RWPE2 (cell line): ENCODE measurements around the gene EFHD1.

Experiments used
- ATAC-seq: fragments of 200-7000 bp; cut with Tn5 transposase; 3 replicates; pipeline ENCODE4 v1.9.1; 2021; ENCODE audit warnings: low read depth
- DNase-seq: peaks from one replicate; pipeline ENCODE4 v3.0.0-alpha.2; 2020; ENCODE audit warnings: low spot score
- H3K27ac ChIP-seq: fragments of 450-650 bp; 2 replicates; pipeline ENCODE4 v1.5.1; 2017; ENCODE audit warnings: mild to moderate bottlenecking; ENCODE audit not compliant: poor library complexity, severe bottlenecking
- H3K27me3 ChIP-seq: fragments of 250-450 bp; sonication (Bioruptor Pico); 2 replicates; pipeline ENCODE4 v1.5.1; 2021; ENCODE audit warnings: mild to moderate bottlenecking, moderate library complexity; ENCODE audit not compliant: insufficient read depth, poor library complexity, severe bottlenecking
- H3K36me3 ChIP-seq: fragments of 250-450 bp; sonication (Bioruptor Pico); 2 replicates; pipeline ENCODE4 v1.5.1; 2020; ENCODE audit warnings: low read depth, mild to moderate bottlenecking, moderate library complexity
- H3K4me1 ChIP-seq: fragments of 250-450 bp; sonication (Bioruptor Pico); 2 replicates; pipeline ENCODE4 v1.5.1; 2021; ENCODE audit warnings: mild to moderate bottlenecking, moderate library complexity; ENCODE audit not compliant: insufficient read depth, poor library complexity, severe bottlenecking
- H3K4me3 ChIP-seq: fragments of 250-450 bp; sonication (Bioruptor Pico); 2 replicates; pipeline ENCODE4 v1.5.1; 2021; ENCODE audit warnings: mild to moderate bottlenecking, moderate library complexity; ENCODE audit not compliant: severe bottlenecking
- H3K9me3 ChIP-seq: fragments of 250-450 bp; sonication (Bioruptor Pico); 2 replicates; pipeline ENCODE4 v1.5.1; 2021; ENCODE audit warnings: mild to moderate bottlenecking, moderate library complexity; ENCODE audit not compliant: severe bottlenecking
- CTCF ChIP-seq: fragments of 450-650 bp; IDR thresholded peaks from one replicate; pipeline ENCODE4 v1.5.1; 2017; ENCODE audit warnings: mild to moderate bottlenecking, moderate library complexity; ENCODE audit not compliant: poor library complexity, severe bottlenecking

EFHD1 gene

GRCh38 chr2:232615339-232615738, 18.1 kb upstream of the EFHD1 start:
- Histone ChIP-seq H3K36me3 (no peaks in the 10 kb centered on the region), H3K27ac (no peak overlapping the region), H3K4me3 (no peak overlapping the region), H3K4me1 (peaks cover 10% of the 10 kb centered on the region), H3K27me3 (no peaks in the 10 kb centered on the region), H3K9me3 (no peaks in the 10 kb centered on the region)
- ATAC-seq (no peak), DNase-seq (no peak)
- TF ChIP-seq CTCF, result no peak

DNA sequence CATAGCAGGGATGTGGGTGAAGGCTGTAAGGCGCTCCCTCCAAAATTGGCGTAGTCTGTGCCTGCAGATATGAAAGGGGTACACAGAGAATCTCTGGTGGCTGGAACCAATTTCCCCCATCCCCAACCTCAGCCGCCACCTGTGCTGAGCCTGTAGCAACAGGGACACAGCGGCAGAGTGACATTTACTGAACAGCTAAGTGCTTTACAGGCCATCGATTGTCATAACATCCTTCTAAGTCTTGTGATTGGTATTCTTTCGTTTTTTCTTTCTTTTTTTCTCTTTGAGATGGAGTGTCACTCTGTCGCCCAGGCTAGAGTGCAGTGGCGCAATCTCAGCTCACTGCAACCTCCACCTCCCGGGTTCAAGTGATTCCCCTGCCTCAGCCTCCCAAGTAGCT, 12.2 kb upstream of the EFHD1 start:
- no peak for ATAC-seq

GRCh38 chr2:232622563-232622962, 10.8 kb upstream of the EFHD1 start:
- H3K9me3 ChIP-seq, result no peaks in the 10 kb centered on the region
- no peaks in the 10 kb centered on the region for H3K27me3 ChIP-seq
- H3K36me3 ChIP-seq, result no peaks in the 10 kb centered on the region
- H3K4me3 ChIP-seq, result no peak overlapping the region
- TF ChIP-seq CTCF, result no peak
- H3K27ac ChIP-seq, result no peak overlapping the region
- peaks cover 11% of the 10 kb centered on the region for H3K4me1 ChIP-seq
- no peak for ATAC-seq
- DNase-seq, result no peak

More for the DNA sequence above, 12.2 kb upstream of the EFHD1 start:
- Histone ChIP-seq H3K9me3 (no peaks in the 10 kb centered on the region), H3K27ac (no peak overlapping the region), H3K4me1 (peaks cover 11% of the 10 kb centered on the region), H3K4me3 (no peak overlapping the region), H3K36me3 (no peaks in the 10 kb centered on the region), H3K27me3 (no peaks in the 10 kb centered on the region)
- TF ChIP-seq CTCF, result no peak
- no peak for DNase-seq

GRCh38 chr2:232623768-232624765, 9.3 kb upstream of the EFHD1 start:
- DNase-seq (no peak), ATAC-seq (peak; percentile 92)
- no peaks in the 10 kb centered on the region for H3K9me3 ChIP-seq
- H3K4me1 ChIP-seq, result peaks cover 11% of the 10 kb centered on the region
- no peaks in the 10 kb centered on the region for H3K36me3 ChIP-seq
- H3K27me3 ChIP-seq, result no peaks in the 10 kb centered on the region
- no peak overlapping the region for H3K27ac ChIP-seq
- no peak overlapping the region for H3K4me3 ChIP-seq
- no peak for TF ChIP-seq CTCF

DNA sequence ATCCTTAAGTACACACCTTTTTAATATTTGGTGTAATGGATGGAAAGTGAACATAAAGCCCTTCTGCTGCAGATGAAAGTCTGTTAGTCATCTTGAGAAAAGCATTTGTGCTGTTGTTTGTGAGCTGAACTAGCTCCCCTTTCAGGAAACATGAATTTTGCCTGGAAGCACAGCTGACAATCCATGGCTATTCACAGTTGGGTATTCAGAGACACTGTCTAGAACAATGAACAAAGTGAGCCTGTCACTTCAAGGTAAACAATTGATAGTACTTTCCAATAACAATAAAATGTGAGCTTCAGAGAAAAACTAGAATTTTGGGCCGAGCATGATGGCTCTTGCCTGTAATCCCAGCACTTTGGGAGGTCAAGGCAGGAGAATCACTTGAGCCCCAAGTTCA, 6.8 kb upstream of the EFHD1 start:
- no peaks in the 10 kb centered on the region for H3K36me3 ChIP-seq
- H3K4me1 ChIP-seq, result peaks cover 11% of the 10 kb centered on the region
- no peak overlapping the region for H3K4me3 ChIP-seq
- DNase-seq (no peak), ATAC-seq (no peak)
- TF ChIP-seq CTCF, result no peak
- H3K9me3 ChIP-seq, result no peaks in the 10 kb centered on the region
- no peaks in the 10 kb centered on the region for H3K27me3 ChIP-seq
- no peak overlapping the region for H3K27ac ChIP-seq
